C4-2B (cell line): ENCODE measurements around the gene SPCS3.

Source experiments
- H3K27ac ChIP-seq: fragments of 450-650 bp; 2 replicates; pipeline ENCODE4 v1.5.1; 2017
- ZFX ChIP-seq: fragments of 450-650 bp; IDR thresholded peaks from 2 replicates; pipeline ENCODE4 v1.6.1; 2017
- TF ChIP-seq, protein P1 (sequence below): fragments of 450-650 bp; conservative IDR thresholded peaks from 2 replicates; pipeline ENCODE4 v1.5.1; 2017; ENCODE audit warnings: mild to moderate bottlenecking

The SPCS3 gene

DNA sequence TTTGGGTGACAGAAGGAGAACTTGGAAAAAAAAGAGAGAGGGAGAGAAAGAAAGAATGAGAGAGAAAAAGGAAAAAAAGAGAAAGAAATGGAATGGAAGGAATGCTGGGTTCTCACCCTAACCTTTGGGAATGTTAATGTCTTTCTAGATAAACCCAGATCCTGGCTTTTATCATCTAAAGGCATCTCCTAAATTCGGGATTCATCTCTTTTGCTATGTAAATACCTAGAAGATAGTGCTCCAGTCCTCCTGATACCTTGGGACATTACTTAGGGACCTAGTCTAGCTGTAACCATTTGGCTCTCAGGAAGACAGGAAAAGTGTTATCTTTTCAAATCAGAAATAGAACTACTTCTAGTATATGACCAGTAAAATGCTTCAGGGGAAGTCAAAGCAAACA is 15.8 kb upstream of the SPCS3 start:
- H3K27ac ChIP-seq, result no peak overlapping the region
- no peak for TF ChIP-seq ZFX
- TF ChIP-seq, protein P1, sequence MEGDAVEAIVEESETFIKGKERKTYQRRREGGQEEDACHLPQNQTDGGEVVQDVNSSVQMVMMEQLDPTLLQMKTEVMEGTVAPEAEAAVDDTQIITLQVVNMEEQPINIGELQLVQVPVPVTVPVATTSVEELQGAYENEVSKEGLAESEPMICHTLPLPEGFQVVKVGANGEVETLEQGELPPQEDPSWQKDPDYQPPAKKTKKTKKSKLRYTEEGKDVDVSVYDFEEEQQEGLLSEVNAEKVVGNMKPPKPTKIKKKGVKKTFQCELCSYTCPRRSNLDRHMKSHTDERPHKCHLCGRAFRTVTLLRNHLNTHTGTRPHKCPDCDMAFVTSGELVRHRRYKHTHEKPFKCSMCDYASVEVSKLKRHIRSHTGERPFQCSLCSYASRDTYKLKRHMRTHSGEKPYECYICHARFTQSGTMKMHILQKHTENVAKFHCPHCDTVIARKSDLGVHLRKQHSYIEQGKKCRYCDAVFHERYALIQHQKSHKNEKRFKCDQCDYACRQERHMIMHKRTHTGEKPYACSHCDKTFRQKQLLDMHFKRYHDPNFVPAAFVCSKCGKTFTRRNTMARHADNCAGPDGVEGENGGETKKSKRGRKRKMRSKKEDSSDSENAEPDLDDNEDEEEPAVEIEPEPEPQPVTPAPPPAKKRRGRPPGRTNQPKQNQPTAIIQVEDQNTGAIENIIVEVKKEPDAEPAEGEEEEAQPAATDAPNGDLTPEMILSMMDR, result no peak

DNA sequence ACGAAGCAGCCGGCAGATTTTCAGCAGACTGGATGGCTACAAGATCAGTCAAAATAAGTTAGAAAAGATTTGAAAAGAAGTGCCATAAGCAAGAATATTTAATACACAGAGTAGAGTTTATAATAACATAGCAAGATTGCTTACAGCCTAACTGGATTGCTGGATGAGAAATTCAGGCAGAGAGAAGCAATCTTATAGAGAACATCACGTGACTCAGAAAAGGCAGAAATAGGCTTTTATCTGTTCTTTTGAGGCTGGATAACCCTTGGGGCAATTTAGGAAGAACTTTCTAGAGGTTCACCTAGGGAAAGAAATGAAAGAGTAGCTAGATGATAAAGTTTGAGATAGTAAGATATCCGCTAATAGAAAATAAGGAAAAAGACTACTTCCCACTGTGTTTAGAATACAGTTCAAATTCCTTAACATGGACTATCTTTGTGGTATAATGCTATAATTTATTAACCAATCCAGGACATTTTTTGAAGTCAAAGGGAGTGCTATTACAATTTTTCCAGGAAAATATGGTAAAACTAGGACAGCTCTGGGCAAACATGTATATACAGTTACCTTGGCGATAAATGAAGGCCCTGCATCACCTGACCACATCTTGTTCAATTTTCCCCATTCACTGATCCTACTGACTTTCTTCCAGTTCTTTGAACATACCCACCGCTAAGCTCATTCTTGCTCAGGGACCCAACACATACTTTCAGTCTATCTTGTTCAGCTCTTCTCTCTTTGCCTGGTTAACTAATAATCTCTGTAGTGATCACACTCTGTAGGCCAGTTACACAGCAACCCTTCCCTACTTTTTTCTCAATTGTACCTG is 12.7 kb upstream of the SPCS3 start:
- H3K27ac ChIP-seq, result no peak overlapping the region
- TF ChIP-seq, protein P1, result no peak
- no peak for TF ChIP-seq ZFX

DNA sequence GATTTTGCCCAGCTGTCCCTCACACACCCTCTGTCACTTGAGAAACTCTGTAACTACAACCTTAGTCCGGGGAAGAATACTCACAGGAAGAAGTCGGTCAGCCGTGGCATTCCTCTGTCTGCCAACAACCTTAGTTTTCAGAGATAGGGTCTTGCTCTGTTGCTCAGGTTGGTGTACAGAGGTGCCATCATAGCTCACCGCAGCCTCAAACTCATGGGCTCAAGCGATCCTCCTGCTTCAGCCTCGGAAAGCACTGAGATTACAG is 12.2 kb upstream of the SPCS3 start:
- TF ChIP-seq, protein P1, result no peak
- no peak for TF ChIP-seq ZFX
- no peak overlapping the region for H3K27ac ChIP-seq

DNA sequence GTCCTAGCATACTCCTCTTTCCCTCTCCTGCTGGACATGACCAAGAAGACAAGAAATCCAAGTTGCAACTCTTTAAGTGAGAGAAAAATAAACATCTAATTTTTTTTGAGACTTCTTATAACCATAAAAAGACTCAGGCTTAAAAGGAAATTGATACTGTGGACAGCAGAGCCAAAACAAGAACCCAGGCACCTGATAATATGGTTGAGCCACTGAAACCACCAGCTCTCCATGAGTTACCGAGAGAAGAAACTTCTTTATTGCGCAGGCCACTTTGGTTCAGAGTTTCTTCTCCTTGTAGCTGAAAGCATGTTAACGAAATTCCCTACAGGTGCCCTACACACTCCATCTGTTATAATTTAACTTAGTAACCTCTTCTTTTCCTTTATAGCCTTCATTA is 11.3 kb upstream of the SPCS3 start:
- H3K27ac ChIP-seq, result no peak overlapping the region

DNA sequence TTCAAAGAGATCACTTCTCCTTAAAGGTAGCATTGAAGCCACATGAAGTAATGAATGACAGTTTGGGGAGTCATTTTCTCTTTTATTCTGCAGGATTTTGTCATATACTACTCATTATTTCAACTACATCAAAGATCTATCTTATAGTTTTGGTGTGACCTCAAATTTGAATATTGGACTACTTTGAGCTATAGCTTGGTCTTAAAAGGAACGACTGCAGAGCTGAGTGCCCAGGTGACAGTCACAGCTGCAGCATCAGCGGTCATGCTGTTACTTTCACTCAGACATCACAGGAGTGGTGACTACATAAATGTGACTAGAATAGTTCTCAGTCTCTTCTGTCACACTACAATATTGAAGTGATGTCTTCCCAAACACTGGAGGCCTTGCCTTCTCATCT is 10.7 kb upstream of the SPCS3 start:
- TF ChIP-seq, protein P1, result no peak
- no peak for TF ChIP-seq ZFX
- H3K27ac ChIP-seq, result no peak overlapping the region

More for the DNA sequence above, 11.3 kb upstream of the SPCS3 start:
- TF ChIP-seq ZFX, result no peak
- TF ChIP-seq, protein P1, result no peak

DNA sequence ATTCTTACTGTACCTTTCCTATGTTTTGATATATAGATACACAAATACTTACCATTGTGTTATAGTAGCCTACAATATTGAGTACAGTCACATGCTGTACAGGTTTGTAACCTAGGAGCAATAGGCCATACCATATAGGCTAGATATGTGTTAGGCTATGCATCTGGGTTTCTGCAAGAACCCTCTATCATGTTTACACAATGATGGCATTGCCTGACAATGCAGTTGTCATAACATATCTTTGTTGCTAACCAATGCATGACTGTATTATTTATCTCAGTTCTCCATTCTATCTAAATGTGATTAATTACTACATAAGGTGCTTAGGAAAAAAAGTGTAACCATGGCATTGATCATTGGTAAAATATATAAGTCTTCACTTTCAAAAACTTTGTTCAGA is 10.0 kb upstream of the SPCS3 start:
- no peak overlapping the region for H3K27ac ChIP-seq
- TF ChIP-seq ZFX, result no peak
- TF ChIP-seq, protein P1, result no peak

DNA sequence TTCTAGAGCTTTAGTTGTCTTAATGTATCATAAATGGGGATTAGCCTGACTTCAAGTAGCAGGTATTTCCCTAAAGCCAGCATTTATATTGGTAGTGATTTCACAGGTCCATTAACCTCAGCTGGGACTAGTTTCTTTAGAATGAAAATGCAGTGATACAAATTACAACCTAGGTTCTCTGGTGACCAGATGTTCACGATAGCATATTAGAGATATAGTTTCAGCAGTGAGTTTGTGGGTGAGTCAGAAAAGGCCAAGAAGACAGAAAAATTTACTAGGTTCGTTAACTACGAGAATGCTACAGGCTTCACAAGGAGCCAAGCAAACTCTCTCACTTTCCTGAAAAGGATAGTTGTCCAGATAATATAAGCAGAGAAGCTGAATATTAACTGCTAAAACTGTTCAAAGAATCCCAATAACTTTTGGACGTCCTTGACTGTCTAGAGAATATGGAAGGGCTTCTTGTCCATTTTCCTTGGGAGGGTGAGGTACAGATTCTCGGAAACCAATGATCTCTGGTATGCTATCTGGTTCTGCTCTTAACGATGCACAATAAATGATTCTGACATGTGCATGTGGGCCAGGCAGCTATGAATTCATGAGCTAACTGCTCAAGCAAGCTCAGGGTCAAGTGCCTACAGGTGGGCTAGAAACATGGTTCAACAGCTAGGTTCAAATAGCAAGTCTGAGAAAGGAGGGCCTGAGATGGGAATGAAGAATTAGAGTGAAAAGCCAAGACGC is 6.0 kb upstream of the SPCS3 start:
- no peak overlapping the region for H3K27ac ChIP-seq
- TF ChIP-seq ZFX, result no peak
- TF ChIP-seq, protein P1, result no peak
